Measurements from ENCODE around the gene FGD2.
A peak's percentile ranks its signal among the peaks of the same experiment; 100 is the strongest.

FGD2 gene

DNA sequence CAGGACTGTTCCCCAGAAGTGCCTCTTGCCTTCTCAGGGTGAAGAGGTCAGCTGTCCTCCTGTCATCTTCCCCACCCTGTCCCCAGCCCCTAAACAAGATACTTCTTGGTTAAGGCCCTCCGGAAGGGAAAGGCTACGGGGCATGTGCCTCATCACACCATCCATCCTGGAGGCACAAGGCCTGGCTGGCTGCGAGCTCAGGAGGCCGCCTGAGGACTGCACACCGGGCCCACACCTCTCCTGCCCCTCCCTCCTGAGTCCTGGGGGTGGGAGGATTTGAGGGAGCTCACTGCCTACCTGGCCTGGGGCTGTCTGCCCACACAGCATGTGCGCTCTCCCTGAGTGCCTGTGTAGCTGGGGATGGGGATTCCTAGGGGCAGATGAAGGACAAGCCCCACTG lies 41.1 kb upstream of the FGD2 start:
- H3K36me3 ChIP-seq (ENCODE audit: insufficient read depth, low read length) = peaks cover 24% of the 10 kb centered on the region
- no peaks in the 10 kb centered on the region for H3K9me2 ChIP-seq (ENCODE audit: low read depth, low read length)
- H3K9ac ChIP-seq (ENCODE audit: low read length) = no peak overlapping the region
- no peak overlapping the region for H3K4me2 ChIP-seq (ENCODE audit: low read length)
- peak overlapping the region; percentile 0 for H3K27ac ChIP-seq (ENCODE audit: low read depth, low read length, poor library complexity, severe bottlenecking)
- peaks cover 16% of the 10 kb centered on the region for H3K4me1 ChIP-seq (ENCODE audit: insufficient read depth, low read length, severe bottlenecking)
- no peaks in the 10 kb centered on the region for H3K27me3 ChIP-seq (ENCODE audit: insufficient read depth, low read length)
- no peak overlapping the region for H2AFZ ChIP-seq (ENCODE audit: low read length)
- H3K4me3 ChIP-seq (ENCODE audit: low read depth, low read length, poor library complexity, severe bottlenecking) = no peak overlapping the region
- no peaks in the 10 kb centered on the region for H3K79me2 ChIP-seq (ENCODE audit: insufficient read depth, low read length)
- TF ChIP-seq CTCF (IDR thresholded peaks at IDR 0.05; ENCODE audit: low read length) (no peak), EZH2 (IDR thresholded peaks at IDR 0.05; ENCODE audit: borderline replicate concordance, low read length) (no peak)
- no peaks in the 10 kb centered on the region for H3F3A ChIP-seq (ENCODE audit: insufficient read depth, low read length)
- no peaks in the 10 kb centered on the region for H3K9me3 ChIP-seq (ENCODE audit: low read length)
- H4K20me1 ChIP-seq (ENCODE audit: insufficient read depth, low read length) = no peaks in the 10 kb centered on the region

DNA sequence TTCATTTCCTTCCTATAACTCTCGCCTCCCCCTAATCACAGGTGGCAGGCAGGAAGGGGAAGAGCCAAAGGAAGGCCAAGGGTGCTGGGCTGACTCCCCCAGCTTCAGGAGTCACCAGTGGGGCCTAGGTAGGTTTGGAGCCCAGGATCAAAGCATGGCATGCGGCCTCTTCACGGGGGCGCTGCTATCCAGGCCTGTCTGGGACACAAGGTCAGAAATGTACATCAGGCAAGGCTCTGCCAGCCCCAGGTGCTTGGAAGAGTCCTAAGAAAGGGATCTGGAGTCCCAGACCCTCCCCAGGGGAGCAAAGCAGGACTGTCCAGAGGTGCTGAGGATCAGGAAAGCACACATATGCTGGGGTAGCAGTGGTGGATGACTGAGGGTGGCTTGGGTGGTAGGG lies 40.5 kb upstream of the FGD2 start:
- Histone ChIP-seq H3K4me1 (ENCODE audit: insufficient read depth, low read length, severe bottlenecking) (peaks cover 16% of the 10 kb centered on the region), H3K9me3 (ENCODE audit: low read length) (no peaks in the 10 kb centered on the region), H3K9me2 (ENCODE audit: low read depth, low read length) (no peaks in the 10 kb centered on the region), H3K27ac (ENCODE audit: low read depth, low read length, poor library complexity, severe bottlenecking) (no peak overlapping the region), H3K27me3 (ENCODE audit: insufficient read depth, low read length) (no peaks in the 10 kb centered on the region), H3F3A (ENCODE audit: insufficient read depth, low read length) (no peaks in the 10 kb centered on the region), H3K79me2 (ENCODE audit: insufficient read depth, low read length) (no peaks in the 10 kb centered on the region), H3K4me3 (ENCODE audit: low read depth, low read length, poor library complexity, severe bottlenecking) (no peak overlapping the region), H3K36me3 (ENCODE audit: insufficient read depth, low read length) (peaks cover 29% of the 10 kb centered on the region), H4K20me1 (ENCODE audit: insufficient read depth, low read length) (no peaks in the 10 kb centered on the region), H3K4me2 (ENCODE audit: low read length) (no peak overlapping the region), H2AFZ (ENCODE audit: low read length) (no peak overlapping the region), H3K9ac (ENCODE audit: low read length) (no peak overlapping the region)
- no peak for TF ChIP-seq CTCF (IDR thresholded peaks at IDR 0.05; ENCODE audit: low read length)
- no peak for TF ChIP-seq EZH2 (IDR thresholded peaks at IDR 0.05; ENCODE audit: borderline replicate concordance, low read length)

GRCh38 chr6:36967301-36967700 lies 38.2 kb upstream of the FGD2 start:
- Histone ChIP-seq H3K36me3 (ENCODE audit: insufficient read depth, low read length) (peaks cover 53% of the 10 kb centered on the region), H4K20me1 (ENCODE audit: insufficient read depth, low read length) (no peaks in the 10 kb centered on the region), H3K4me2 (ENCODE audit: low read length) (no peak overlapping the region)

More at GRCh38 chr6:36967301-36967700, 38.2 kb upstream of the FGD2 start:
- Histone ChIP-seq H3K4me1 (ENCODE audit: insufficient read depth, low read length, severe bottlenecking) (peaks cover 16% of the 10 kb centered on the region), H3K27me3 (ENCODE audit: insufficient read depth, low read length) (no peaks in the 10 kb centered on the region), H2AFZ (ENCODE audit: low read length) (no peak overlapping the region), H3K4me3 (ENCODE audit: low read depth, low read length, poor library complexity, severe bottlenecking) (no peak overlapping the region), H3K79me2 (ENCODE audit: insufficient read depth, low read length) (no peaks in the 10 kb centered on the region), H3K27ac (ENCODE audit: low read depth, low read length, poor library complexity, severe bottlenecking) (no peak overlapping the region), H3F3A (ENCODE audit: insufficient read depth, low read length) (no peaks in the 10 kb centered on the region), H3K9me3 (ENCODE audit: low read length) (no peaks in the 10 kb centered on the region), H3K9me2 (ENCODE audit: low read depth, low read length) (no peaks in the 10 kb centered on the region), H3K9ac (ENCODE audit: low read length) (no peak overlapping the region)
- TF ChIP-seq EZH2 (IDR thresholded peaks at IDR 0.05; ENCODE audit: borderline replicate concordance, low read length) = no peak
- no peak for TF ChIP-seq CTCF (IDR thresholded peaks at IDR 0.05; ENCODE audit: low read length)

All from OCI-LY1 (cell line).